ENCODE measurements around the gene EVC2. TPM values are rescaled to one million over a fixed set of nuclear protein-coding genes. Genes with fewer than 3 reads are reported as not detected.

The EVC2 gene
- total and polyA plus RNA-seq, 10 of the 15 experiments (the other 5 are each of a cell fraction or from before 2014, with no cell fraction given): 0.34 to 10.4 (median 5.6) TPM

DNA sequence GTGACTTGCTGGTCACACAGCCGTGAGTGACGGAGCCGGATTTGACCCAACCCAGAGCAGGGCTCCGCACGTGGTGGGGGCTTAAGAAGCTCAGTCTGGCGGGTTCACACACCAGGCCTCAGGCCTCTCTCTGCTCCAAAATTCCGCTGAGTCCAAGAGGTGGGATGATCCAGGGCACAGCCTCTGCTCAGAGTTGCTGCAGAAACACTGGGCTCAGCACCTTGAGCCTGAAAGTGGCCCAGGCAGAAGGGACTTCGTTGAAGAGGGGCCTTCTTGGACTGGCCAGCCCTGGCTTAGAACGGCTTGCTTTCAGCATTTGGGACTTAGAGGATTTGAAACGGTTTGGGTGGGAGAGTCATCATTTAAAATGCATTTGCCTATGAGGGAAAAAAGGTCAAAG lies 23.8 kb upstream of the EVC2 start (continued):
- TF ChIP-seq USF1 (IDR thresholded peaks at IDR 0.05; ENCODE audit: borderline replicate concordance, extremely low read length, insufficient read depth, low read depth, low read length) (no peak), HDAC2 (IDR thresholded peaks at IDR 0.05) (no peak), NFYB (IDR thresholded peaks at IDR 0.05; ENCODE audit: insufficient read depth, low read depth, low read length) (no peak), CEBPZ (IDR thresholded peaks at IDR 0.05; ENCODE audit: low read depth, low read length) (no peak), NBN (IDR thresholded peaks at IDR 0.05) (no peak), YY1 (IDR thresholded peaks at IDR 0.05; ENCODE audit: low read depth, low read length) (no peak), FOXK2 (IDR thresholded peaks at IDR 0.05) (no peak), ZBED1 (IDR thresholded peaks at IDR 0.05; ENCODE audit: borderline replicate concordance) (no peak), RB1 (IDR thresholded peaks at IDR 0.05; ENCODE audit: borderline replicate concordance) (no peak), EGR1 (IDR thresholded peaks at IDR 0.05; ENCODE audit: borderline replicate concordance in 1 of 2, low read depth in 2 of 2, low read length in 2 of 2) (no peak), MEF2A (IDR thresholded peaks at IDR 0.05; ENCODE audit: insufficient read depth, low read depth, low read length) (no peak)
- TF ChIP-seq, protein P1, sequence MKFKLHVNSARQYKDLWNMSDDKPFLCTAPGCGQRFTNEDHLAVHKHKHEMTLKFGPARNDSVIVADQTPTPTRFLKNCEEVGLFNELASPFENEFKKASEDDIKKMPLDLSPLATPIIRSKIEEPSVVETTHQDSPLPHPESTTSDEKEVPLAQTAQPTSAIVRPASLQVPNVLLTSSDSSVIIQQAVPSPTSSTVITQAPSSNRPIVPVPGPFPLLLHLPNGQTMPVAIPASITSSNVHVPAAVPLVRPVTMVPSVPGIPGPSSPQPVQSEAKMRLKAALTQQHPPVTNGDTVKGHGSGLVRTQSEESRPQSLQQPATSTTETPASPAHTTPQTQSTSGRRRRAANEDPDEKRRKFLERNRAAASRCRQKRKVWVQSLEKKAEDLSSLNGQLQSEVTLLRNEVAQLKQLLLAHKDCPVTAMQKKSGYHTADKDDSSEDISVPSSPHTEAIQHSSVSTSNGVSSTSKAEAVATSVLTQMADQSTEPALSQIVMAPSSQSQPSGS (IDR thresholded peaks at IDR 0.05; ENCODE audit: low read length): no peak
- TF ChIP-seq, protein P2, sequence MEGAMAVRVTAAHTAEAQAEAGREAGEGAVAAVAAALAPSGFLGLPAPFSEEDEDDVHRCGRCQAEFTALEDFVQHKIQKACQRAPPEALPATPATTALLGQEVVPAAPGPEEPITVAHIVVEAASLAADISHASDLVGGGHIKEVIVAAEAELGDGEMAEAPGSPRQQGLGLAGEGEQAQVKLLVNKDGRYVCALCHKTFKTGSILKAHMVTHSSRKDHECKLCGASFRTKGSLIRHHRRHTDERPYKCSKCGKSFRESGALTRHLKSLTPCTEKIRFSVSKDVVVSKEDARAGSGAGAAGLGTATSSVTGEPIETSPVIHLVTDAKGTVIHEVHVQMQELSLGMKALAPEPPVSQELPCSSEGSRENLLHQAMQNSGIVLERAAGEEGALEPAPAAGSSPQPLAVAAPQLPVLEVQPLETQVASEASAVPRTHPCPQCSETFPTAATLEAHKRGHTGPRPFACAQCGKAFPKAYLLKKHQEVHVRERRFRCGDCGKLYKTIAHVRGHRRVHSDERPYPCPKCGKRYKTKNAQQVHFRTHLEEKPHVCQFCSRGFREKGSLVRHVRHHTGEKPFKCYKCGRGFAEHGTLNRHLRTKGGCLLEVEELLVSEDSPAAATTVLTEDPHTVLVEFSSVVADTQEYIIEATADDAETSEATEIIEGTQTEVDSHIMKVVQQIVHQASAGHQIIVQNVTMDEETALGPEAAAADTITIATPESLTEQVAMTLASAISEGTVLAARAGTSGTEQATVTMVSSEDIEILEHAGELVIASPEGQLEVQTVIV (IDR thresholded peaks at IDR 0.05; ENCODE audit: borderline replicate concordance, partially characterized antibody): no peak

Data from GM12878 (cell line).